HCT116 (cell line): ENCODE results near the gene APBA2. TPM values are rescaled to one million over a fixed set of nuclear protein-coding genes. Genes with fewer than 3 reads are reported as not detected.

Experiments
- ATAC-seq: fragments of 200-7000 bp; cut with Tn5 transposase; 2 replicates; pipeline ENCODE4 v1.9.1; 2020; ENCODE audit warnings: mild to moderate bottlenecking, moderate library complexity
- BruUV-seq: library from RNA; stranded (reverse); fragments of 400-500 nt; replicated peaks from 2 replicates; lab custom pipeline; 2021; lab: Mats Ljungman, UMichigan
- CTCF ChIA-PET: fragments of 300-600 bp; sonication (Branson Sonifier 250); formaldehyde crosslinking; loops from one replicate; lab custom pipeline; 2021; ENCODE audit warnings: antibody characterized with exemption; lab: Charles Lee
- POLR2A ChIA-PET: fragments of 300-600, 350-600 bp; sonication (Branson Sonifier 250); formaldehyde crosslinking; loops from one replicate; lab custom pipeline; 2021; ENCODE audit warnings: antibody characterized with exemption; lab: Charles Lee
- RAD21 ChIA-PET, 2 experiments: fragments of 300-600 bp; sonication (Branson Sonifier 250); formaldehyde crosslinking; loops; one replicate each; lab custom pipeline; 2023; ENCODE audit warnings: low total read pairs in 2 of 2; ENCODE audit not compliant: uncharacterized antibody in 2 of 2, unreplicated experiment in 2 of 2, low non-redundant PET in 1 of 2; lab: Charles Lee
- DNase-seq: peaks from one replicate; pipeline ENCODE4 v3.0.0-alpha.2; 2010; ENCODE audit warnings: low read depth, low spot score
- H2AFZ ChIP-seq: fragments of 200-600 bp; shearing (Covaris generic), sonication (generic); 2 replicates; pipeline ENCODE4 v1.6.1; 2017; ENCODE audit warnings: low read depth, mixed run types, mixed read lengths, antibody characterized with exemption, low read length; ENCODE audit not compliant: poor library complexity, severe bottlenecking
- H3K27ac ChIP-seq: 2 replicates; pipeline ENCODE4 v1.5.1; 2012; ENCODE audit warnings: low read depth, low read length
- H3K27me3 ChIP-seq: fragments of 200-600 bp; sonication (generic); 2 replicates; pipeline ENCODE4 v1.6.1; 2016; ENCODE audit warnings: mixed run types, low read length, mixed read lengths; ENCODE audit not compliant: insufficient read depth
- H3K36me3 ChIP-seq, 2 experiments: fragments of 200-500 bp in 1 of 2; fragments of 200-600 bp in 1 of 2; sonication (Bioruptor generic) in 1 of 2; sonication (generic) in 1 of 2; 2 replicates each; pipeline versions ENCODE4 v1.5.1 to v1.6.1; 2014 to 2016; ENCODE audit warnings: low read length in 2 of 2, inconsistent platforms in 1 of 2, mixed read lengths in 1 of 2, mixed run types in 1 of 2; ENCODE audit not compliant: insufficient read depth in 2 of 2, control insufficient read depth in 1 of 2
- H3K4me1 ChIP-seq, 2 experiments: fragments of 200-600 bp in 1 of 2; sonication (generic) in 1 of 2; 2 replicates each; pipeline versions ENCODE4 v1.5.1 to v1.6.1; 2012 to 2017; ENCODE audit warnings: low read length in 2 of 2, inconsistent platforms in 1 of 2, mild to moderate bottlenecking in 1 of 2, mixed read lengths in 1 of 2, mixed run types in 1 of 2, moderate library complexity in 1 of 2; ENCODE audit not compliant: insufficient read depth in 2 of 2, control insufficient read depth in 1 of 2
- H3K4me2 ChIP-seq: fragments of 200-600 bp; sonication (generic); 2 replicates; pipeline ENCODE4 v1.6.1; 2017; ENCODE audit warnings: mixed run types, low read length, mixed read lengths
- H3K4me3 ChIP-seq, 2 experiments: fragments of 200-600 bp in 1 of 2; sonication (generic) in 1 of 2; replicated peaks in 1 of 2; 2 replicates each; pipeline ENCODE4 v1.5.1; 2011 to 2016; ENCODE audit warnings: low read length in 2 of 2, control low read depth in 1 of 2, low read depth in 1 of 2, mild to moderate bottlenecking in 1 of 2, mixed read lengths in 1 of 2, mixed run types in 1 of 2
- H3K79me2 ChIP-seq: fragments of 200-600 bp; sonication (generic); 2 replicates; pipeline ENCODE4 v1.6.1; 2017; ENCODE audit warnings: mild to moderate bottlenecking, mixed run types, low read length, moderate library complexity, mixed read lengths; ENCODE audit not compliant: insufficient read depth
- H3K9ac ChIP-seq: fragments of 200-600 bp; sonication (generic); 2 replicates; pipeline ENCODE4 v1.6.1; 2016; ENCODE audit warnings: low read length, mixed read lengths
- H3K9me2 ChIP-seq: fragments of 200-600 bp; sonication (generic), shearing (Covaris generic); 2 replicates; pipeline ENCODE4 v1.6.1; 2017; ENCODE audit warnings: mixed run types, mild to moderate bottlenecking, moderate library complexity; ENCODE audit not compliant: insufficient read depth
- H3K9me3 ChIP-seq, 2 experiments: fragments of 200-500 bp in 1 of 2; fragments of 200-600 bp in 1 of 2; sonication (Bioruptor generic) in 1 of 2; sonication (generic) in 1 of 2; 2 replicates each; pipeline ENCODE4 v1.6.1; 2014 to 2017; ENCODE audit warnings: low read length in 2 of 2, mixed read lengths in 2 of 2, inconsistent platforms in 1 of 2, low read depth in 1 of 2, mild to moderate bottlenecking in 1 of 2, mixed run types in 1 of 2, moderate library complexity in 1 of 2; ENCODE audit not compliant: control insufficient read depth in 1 of 2, insufficient read depth in 1 of 2
- H4K20me1 ChIP-seq: fragments of 200-600 bp; sonication (generic), shearing (Covaris generic); 2 replicates; pipeline ENCODE4 v1.6.1; 2017; ENCODE audit warnings: mixed run types, mild to moderate bottlenecking, moderate library complexity; ENCODE audit not compliant: insufficient read depth
- REST ChIP-seq: IDR thresholded peaks from 2 replicates; pipeline ENCODE4 v1.6.1; 2012; ENCODE audit warnings: low read depth
- ZBTB33 ChIP-seq: IDR thresholded peaks from 2 replicates; pipeline ENCODE4 v1.6.1; 2011; ENCODE audit warnings: mild to moderate bottlenecking, low read length, moderate library complexity; ENCODE audit not compliant: insufficient replicate concordance; ENCODE audit errors: extremely low read depth
- ZNF274 ChIP-seq: fragments of 200-500 bp; sonication (Bioruptor generic); IDR thresholded peaks from 2 replicates; pipeline ENCODE4 v1.6.1; 2014; ENCODE audit warnings: mild to moderate bottlenecking, low read depth, low read length, inconsistent platforms
- intact Hi-C: fragments of 100-400 bp; cut with micrococcal nuclease; formaldehyde crosslinking; loops from 2 replicates; pipeline ENCODE4 v1.10.0; 2022
- total RNA-seq: library from RNA; stranded (reverse); gene quantifications from one replicate; pipeline ENCODE4 v1.2.1, GENCODE V29; 2021; ENCODE audit not compliant: unreplicated experiment

Gene APBA2
- total RNA-seq, 1 experiment from 2014 or later: 0.47 TPM

GRCh38 chr15:28969511-28970085, 83.8 kb downstream of the APBA2 start:
- H3K27ac ChIP-seq: no peak overlapping the region
- TF ChIP-seq REST: no peak
- no peak for TF ChIP-seq ZNF274
- intact Hi-C loops: loop anchor here (10.0 kb wide), 1 partner anchor 845 kb away; no protein-coding TSS in a partner anchor
- POLR2A ChIA-PET: no interaction called here
- CTCF ChIA-PET: no interaction called here
- H3K36me3 ChIP-seq: no peaks in the 10 kb centered on the region
- RAD21 ChIA-PET: no interaction called here
- DNase-seq (no peak), ATAC-seq (no peak)
- H3K4me2 ChIP-seq: no peak overlapping the region
- H3K9me2 ChIP-seq: no peaks in the 10 kb centered on the region
- no peaks in the 10 kb centered on the region for H3K79me2 ChIP-seq
- no peaks in the 10 kb centered on the region for H4K20me1 ChIP-seq
- H3K27me3 ChIP-seq: no peaks in the 10 kb centered on the region
- no peak overlapping the region for H2AFZ ChIP-seq
- H3K4me3 ChIP-seq: no peak overlapping the region
- H3K4me1 ChIP-seq: no peaks in the 10 kb centered on the region
- no peaks in the 10 kb centered on the region for H3K9me3 ChIP-seq
- H3K9ac ChIP-seq: no peak overlapping the region
- no TSS peak for BruUV-seq

GRCh38 chr15:28974142-28974541, 88.4 kb downstream of the APBA2 start:
- no TSS peak for BruUV-seq
- ChIA-PET RAD21 (no interaction called here), POLR2A (no interaction called here)

More at GRCh38 chr15:28974142-28974541, 88.4 kb downstream of the APBA2 start:
- no peak for TF ChIP-seq ZBTB33
- Histone ChIP-seq H3K9me3 (no peaks in the 10 kb centered on the region), H3K79me2 (no peaks in the 10 kb centered on the region), H3K27ac (no peak overlapping the region), H3K36me3 (no peaks in the 10 kb centered on the region), H3K4me2 (no peak overlapping the region), H3K4me1 (peaks cover 0 to 14% of the 10 kb centered on the region in 2 experiments; a peak in 3 of 4 replicates), H2AFZ (no peak overlapping the region), H3K27me3 (no peaks in the 10 kb centered on the region), H4K20me1 (no peaks in the 10 kb centered on the region), H3K4me3 (no peak overlapping the region), H3K9ac (no peak overlapping the region), H3K9me2 (no peaks in the 10 kb centered on the region)
- CTCF ChIA-PET: interaction anchor here (1.5 to 1.8 kb wide), 3 partner anchors 15 to 128 kb away, joined by 3 to 7 read pairs (median 4); no protein-coding TSS in a partner anchor
- no peak for DNase-seq
- intact Hi-C loops: loop anchor here (10.0 kb wide), 1 partner anchor 849 kb away; no protein-coding TSS in a partner anchor
- no peak for ATAC-seq
